HG03196 (cell line): ENCODE results near the gene CISTR.
"Not testable (repeated sequence)": the region's sequence is repeated elsewhere in the genome, so short reads cannot be mapped to it uniquely, and the experiment has no call there.

ENCODE experiments used
- ATAC-seq: cut with Tn5 transposase; IDR thresholded peaks from one replicate; pipeline ENCODE4 v1.9.1; 2021; ENCODE audit not compliant: unreplicated experiment

CISTR gene

GRCh38 chr12:53751336-53752191 is at the start of gene CISTR:
Gene CISTR (minus strand): TSS chr12:53751979.
- ATAC-seq = no peak

GRCh38 chr12:53798575-53798974 is 46.8 kb upstream of the CISTR start:
- no peak for ATAC-seq

GRCh38 chr12:53795927-53796326 is 44.1 kb upstream of the CISTR start:
- ATAC-seq = no peak

- no peak for ATAC-seq
Observed at GRCh38 chr12:53793221-53793620, 41.4 kb upstream of the CISTR start.

- ATAC-seq = no peak
Observed at GRCh38 chr12:53791735-53792326, 40.1 kb upstream of the CISTR start.

GRCh38 chr12:53789570-53789969 is 37.8 kb upstream of the CISTR start:
- ATAC-seq = no peak

GRCh38 chr12:53788892-53789291 is 37.1 kb upstream of the CISTR start:
- ATAC-seq = no peak

- no peak for ATAC-seq
Observed at GRCh38 chr12:53786411-53786810, 34.6 kb upstream of the CISTR start.

GRCh38 chr12:53785161-53785560 is 33.4 kb upstream of the CISTR start:
- ATAC-seq = no peak

- ATAC-seq = no peak
Observed at GRCh38 chr12:53782093-53782703, 30.4 kb upstream of the CISTR start.

- no peak for ATAC-seq
Observed at GRCh38 chr12:53781228-53781801, 29.5 kb upstream of the CISTR start.

GRCh38 chr12:53780323-53780722 is 28.5 kb upstream of the CISTR start:
- ATAC-seq = no peak

- ATAC-seq = not testable (repeated sequence)
Observed at GRCh38 chr12:53779679-53780078, 27.9 kb upstream of the CISTR start.

GRCh38 chr12:53777936-53778644 is 26.3 kb upstream of the CISTR start:
- no peak for ATAC-seq

- ATAC-seq = no peak
Observed at GRCh38 chr12:53777412-53777811, 25.6 kb upstream of the CISTR start.

GRCh38 chr12:53776872-53777271 is 25.1 kb upstream of the CISTR start:
- ATAC-seq = no peak

- ATAC-seq = no peak
Observed at GRCh38 chr12:53775478-53776145, 23.8 kb upstream of the CISTR start.

GRCh38 chr12:53770281-53770680 is 18.5 kb upstream of the CISTR start:
- no peak for ATAC-seq

GRCh38 chr12:53768976-53769375 is 17.2 kb upstream of the CISTR start:
- no peak for ATAC-seq

GRCh38 chr12:53766881-53767280 is 15.1 kb upstream of the CISTR start:
- ATAC-seq = no peak

- no peak for ATAC-seq
Observed at GRCh38 chr12:53765891-53766290, 14.1 kb upstream of the CISTR start.
